ENCODE results near the gene ZSWIM5.

The ZSWIM5 gene

GRCh38 chr1:45170151-45170742, 36.2 kb downstream of the ZSWIM5 start:
- no peak for TF ChIP-seq GATA3 (IDR thresholded peaks at IDR 0.05; ENCODE audit: low read depth, low read length)
- TF ChIP-seq GATA2 (IDR thresholded peaks at IDR 0.05; ENCODE audit: low read depth, low read length): no peak

- TF ChIP-seq GATA3 (IDR thresholded peaks at IDR 0.05; ENCODE audit: low read depth, low read length) (no peak), GATA2 (IDR thresholded peaks at IDR 0.05; ENCODE audit: low read depth, low read length) (no peak)
Measured at GRCh38 chr1:45155957-45156356, 50.4 kb downstream of the ZSWIM5 start.

GRCh38 chr1:45155423-45155822, 51.0 kb downstream of the ZSWIM5 start:
- TF ChIP-seq GATA2 (IDR thresholded peaks at IDR 0.05; ENCODE audit: low read depth, low read length) (no peak), GATA3 (IDR thresholded peaks at IDR 0.05; ENCODE audit: low read depth, low read length) (no peak)

GRCh38 chr1:45152126-45152525, 54.3 kb downstream of the ZSWIM5 start:
- TF ChIP-seq GATA2 (IDR thresholded peaks at IDR 0.05; ENCODE audit: low read depth, low read length): no peak
- no peak for TF ChIP-seq GATA3 (IDR thresholded peaks at IDR 0.05; ENCODE audit: low read depth, low read length)

- TF ChIP-seq GATA3 (IDR thresholded peaks at IDR 0.05; ENCODE audit: low read depth, low read length) (no peak), GATA2 (IDR thresholded peaks at IDR 0.05; ENCODE audit: low read depth, low read length) (no peak)
Measured at GRCh38 chr1:45148209-45148825, 58.1 kb downstream of the ZSWIM5 start.

GRCh38 chr1:45146833-45147232, 59.6 kb downstream of the ZSWIM5 start:
- no peak for TF ChIP-seq GATA2 (IDR thresholded peaks at IDR 0.05; ENCODE audit: low read depth, low read length)
- no peak for TF ChIP-seq GATA3 (IDR thresholded peaks at IDR 0.05; ENCODE audit: low read depth, low read length)

GRCh38 chr1:45141247-45142003, 65.0 kb downstream of the ZSWIM5 start:
- TF ChIP-seq GATA2 (IDR thresholded peaks at IDR 0.05; ENCODE audit: low read depth, low read length) (no peak), GATA3 (IDR thresholded peaks at IDR 0.05; ENCODE audit: low read depth, low read length) (no peak)

- no peak for TF ChIP-seq GATA3 (IDR thresholded peaks at IDR 0.05; ENCODE audit: low read depth, low read length)
- TF ChIP-seq GATA2 (IDR thresholded peaks at IDR 0.05; ENCODE audit: low read depth, low read length): no peak
Measured at GRCh38 chr1:45136984-45137383, 69.4 kb downstream of the ZSWIM5 start.

- TF ChIP-seq GATA3 (IDR thresholded peaks at IDR 0.05; ENCODE audit: low read depth, low read length): no peak
- TF ChIP-seq GATA2 (IDR thresholded peaks at IDR 0.05; ENCODE audit: low read depth, low read length): no peak
Measured at GRCh38 chr1:45135316-45135715, 71.1 kb downstream of the ZSWIM5 start.

- TF ChIP-seq GATA3 (IDR thresholded peaks at IDR 0.05; ENCODE audit: low read depth, low read length) (no peak), GATA2 (IDR thresholded peaks at IDR 0.05; ENCODE audit: low read depth, low read length) (no peak)
Measured at GRCh38 chr1:45134461-45134873, 71.9 kb downstream of the ZSWIM5 start.

GRCh38 chr1:45123358-45123757, 83.0 kb downstream of the ZSWIM5 start:
- TF ChIP-seq GATA2 (IDR thresholded peaks at IDR 0.05; ENCODE audit: low read depth, low read length): no peak
- TF ChIP-seq GATA3 (IDR thresholded peaks at IDR 0.05; ENCODE audit: low read depth, low read length): no peak

- TF ChIP-seq GATA3 (IDR thresholded peaks at IDR 0.05; ENCODE audit: low read depth, low read length) (no peak), GATA2 (IDR thresholded peaks at IDR 0.05; ENCODE audit: low read depth, low read length) (no peak)
Measured at GRCh38 chr1:45122724-45123123, 83.7 kb downstream of the ZSWIM5 start.

GRCh38 chr1:45117766-45118165, 88.6 kb downstream of the ZSWIM5 start:
- TF ChIP-seq GATA2 (IDR thresholded peaks at IDR 0.05; ENCODE audit: low read depth, low read length): no peak
- TF ChIP-seq GATA3 (IDR thresholded peaks at IDR 0.05; ENCODE audit: low read depth, low read length): no peak

- TF ChIP-seq GATA3 (IDR thresholded peaks at IDR 0.05; ENCODE audit: low read depth, low read length) (no peak), GATA2 (IDR thresholded peaks at IDR 0.05; ENCODE audit: low read depth, low read length) (no peak)
Measured at GRCh38 chr1:45116820-45117219, 89.6 kb downstream of the ZSWIM5 start.

GRCh38 chr1:45116340-45116739, 90.1 kb downstream of the ZSWIM5 start:
- no peak for TF ChIP-seq GATA3 (IDR thresholded peaks at IDR 0.05; ENCODE audit: low read depth, low read length)
- no peak for TF ChIP-seq GATA2 (IDR thresholded peaks at IDR 0.05; ENCODE audit: low read depth, low read length)

Measured in SH-SY5Y (cell line).